ENCODE results near the gene CDKN1B. TPM values are rescaled to one million over a fixed set of nuclear protein-coding genes. Genes with fewer than 3 reads are reported as not detected.
A peak's percentile ranks its signal among the peaks of the same experiment; 100 is the strongest.

The CDKN1B gene
- total RNA-seq, 4 donors from 2014 or later: 74.3 to 104 (median 101) TPM

DNA sequence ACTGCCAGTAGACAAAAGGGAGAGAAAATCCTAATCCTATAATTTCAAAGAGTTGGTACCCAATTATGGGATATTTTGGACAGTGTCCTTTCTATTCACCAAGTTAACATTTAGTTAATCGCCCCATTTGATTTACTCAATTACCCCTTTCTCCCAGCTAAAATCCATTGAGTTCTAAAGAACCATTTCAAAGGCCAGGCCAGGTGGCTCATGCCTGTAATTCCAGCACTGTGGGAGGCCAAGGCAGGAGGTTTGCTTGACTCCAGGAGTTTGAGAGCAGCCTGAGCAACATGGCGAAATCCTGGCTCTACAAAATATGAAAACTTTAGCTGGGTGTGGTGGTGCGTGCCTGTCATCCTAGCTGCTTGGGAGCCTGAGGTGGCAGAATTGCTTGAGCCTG is 15.7 kb upstream of the CDKN1B start:
- 95 to 99% methylated on average over 3 of the region's 3 CpGs for WGBS, 2 donors
- no peak for TF ChIP-seq POLR2A (IDR thresholded peaks at IDR 0.05)
- TF ChIP-seq, protein P1, sequence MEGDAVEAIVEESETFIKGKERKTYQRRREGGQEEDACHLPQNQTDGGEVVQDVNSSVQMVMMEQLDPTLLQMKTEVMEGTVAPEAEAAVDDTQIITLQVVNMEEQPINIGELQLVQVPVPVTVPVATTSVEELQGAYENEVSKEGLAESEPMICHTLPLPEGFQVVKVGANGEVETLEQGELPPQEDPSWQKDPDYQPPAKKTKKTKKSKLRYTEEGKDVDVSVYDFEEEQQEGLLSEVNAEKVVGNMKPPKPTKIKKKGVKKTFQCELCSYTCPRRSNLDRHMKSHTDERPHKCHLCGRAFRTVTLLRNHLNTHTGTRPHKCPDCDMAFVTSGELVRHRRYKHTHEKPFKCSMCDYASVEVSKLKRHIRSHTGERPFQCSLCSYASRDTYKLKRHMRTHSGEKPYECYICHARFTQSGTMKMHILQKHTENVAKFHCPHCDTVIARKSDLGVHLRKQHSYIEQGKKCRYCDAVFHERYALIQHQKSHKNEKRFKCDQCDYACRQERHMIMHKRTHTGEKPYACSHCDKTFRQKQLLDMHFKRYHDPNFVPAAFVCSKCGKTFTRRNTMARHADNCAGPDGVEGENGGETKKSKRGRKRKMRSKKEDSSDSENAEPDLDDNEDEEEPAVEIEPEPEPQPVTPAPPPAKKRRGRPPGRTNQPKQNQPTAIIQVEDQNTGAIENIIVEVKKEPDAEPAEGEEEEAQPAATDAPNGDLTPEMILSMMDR (IDR thresholded peaks at IDR 0.05): no peak
- no peak overlapping the region for H3K4me3 ChIP-seq (ENCODE audit: low read depth, poor library complexity, severe bottlenecking)
- DNase-seq (ENCODE audit: low spot score in 2 of 2): no peak
- intact Hi-C loops (cut with DNase I; ENCODE audit: low total_unique reads): loop anchor here (5.0 kb wide), 1 partner anchor 324 kb away; no protein-coding TSS in a partner anchor

DNA sequence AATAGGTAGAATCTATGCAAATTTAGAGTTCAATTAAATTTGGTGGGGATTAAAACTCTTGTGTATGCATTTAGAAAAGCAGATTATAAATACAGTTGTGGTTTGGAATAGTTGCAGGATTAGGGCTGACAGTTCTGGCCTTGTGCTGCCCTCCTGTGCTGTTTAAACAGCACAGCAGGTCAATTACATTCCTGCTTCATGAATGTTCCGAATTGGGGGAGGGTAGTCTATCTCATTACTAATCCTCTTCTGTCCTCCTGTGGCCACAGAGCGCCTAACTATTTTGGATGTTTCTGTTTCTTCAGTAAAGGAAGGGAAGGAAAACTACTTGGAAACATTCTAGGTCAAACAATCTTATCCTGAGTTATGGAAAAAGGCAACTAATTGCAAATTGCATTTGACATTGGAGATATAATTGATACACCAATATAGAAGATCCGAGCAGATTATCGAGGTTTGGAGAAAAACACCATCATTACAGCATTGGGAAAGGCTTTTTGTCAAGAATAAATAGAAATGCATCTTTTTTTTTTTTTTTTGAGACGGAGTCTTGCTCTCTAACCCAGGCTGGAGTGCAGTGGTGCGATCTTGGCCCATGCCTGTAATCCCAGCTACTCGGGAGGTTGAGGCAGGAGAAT is 12.5 kb upstream of the CDKN1B start:
- WGBS, 2 donors: 43 to 52% methylated on average over 7 of the region's 7 CpGs
- TF ChIP-seq, protein P1 (IDR thresholded peaks at IDR 0.05): peak in 1 of 3 donors; percentile 92
- TF ChIP-seq POLR2A (IDR thresholded peaks at IDR 0.05): no peak
- H3K4me3 ChIP-seq (ENCODE audit: low read depth, poor library complexity, severe bottlenecking): no peak overlapping the region
- peak in 1 of 2 donors; percentile 63 for DNase-seq (ENCODE audit: low spot score in 2 of 2)
- intact Hi-C loops (cut with DNase I; ENCODE audit: low total_unique reads): loop anchor here (5.0 kb wide), 1 partner anchor 327 kb away; no protein-coding TSS in a partner anchor

DNA sequence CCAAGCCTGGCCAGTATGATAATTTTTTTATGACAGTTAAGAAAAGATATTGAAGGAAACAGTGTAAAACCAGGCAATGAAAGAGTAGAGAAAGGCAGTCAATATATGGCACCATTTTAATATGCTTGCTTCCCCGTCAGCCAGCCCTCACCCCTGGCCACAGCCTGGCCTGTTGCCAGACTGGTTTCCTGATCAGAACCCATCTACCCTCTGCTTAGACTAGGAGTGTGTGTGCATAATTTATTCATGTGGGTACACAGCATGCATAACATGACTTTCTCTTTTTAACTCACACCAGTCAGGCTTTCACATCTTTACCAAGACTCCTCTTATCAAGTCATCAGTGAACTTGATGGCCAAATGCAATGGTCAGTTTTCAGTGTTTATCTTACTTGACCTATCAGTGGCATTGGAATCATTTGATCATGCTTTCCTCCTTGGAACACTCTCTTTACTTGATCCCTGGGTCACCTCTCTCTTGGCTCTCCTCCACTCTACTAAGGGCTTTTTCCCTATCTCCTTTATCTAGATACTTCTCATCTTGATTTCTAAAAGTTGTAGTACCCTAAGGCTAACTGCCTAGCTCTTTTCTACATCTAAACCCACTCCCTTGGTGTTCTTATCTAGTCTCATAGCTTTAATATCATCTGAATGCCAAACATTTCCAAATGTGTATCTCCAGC is 11.2 kb upstream of the CDKN1B start:
- intact Hi-C loops (cut with DNase I; ENCODE audit: low total_unique reads): no loop called here
- TF ChIP-seq POLR2A (IDR thresholded peaks at IDR 0.05): no peak
- TF ChIP-seq, protein P1 (IDR thresholded peaks at IDR 0.05): no peak
- peak in 1 of 2 donors; percentile 85 for DNase-seq (ENCODE audit: low spot score in 2 of 2)
- no peak overlapping the region for H3K4me3 ChIP-seq (ENCODE audit: low read depth, poor library complexity, severe bottlenecking)
- 73% methylated on average over 1 of the region's 1 CpG for WGBS, 2 donors

DNA sequence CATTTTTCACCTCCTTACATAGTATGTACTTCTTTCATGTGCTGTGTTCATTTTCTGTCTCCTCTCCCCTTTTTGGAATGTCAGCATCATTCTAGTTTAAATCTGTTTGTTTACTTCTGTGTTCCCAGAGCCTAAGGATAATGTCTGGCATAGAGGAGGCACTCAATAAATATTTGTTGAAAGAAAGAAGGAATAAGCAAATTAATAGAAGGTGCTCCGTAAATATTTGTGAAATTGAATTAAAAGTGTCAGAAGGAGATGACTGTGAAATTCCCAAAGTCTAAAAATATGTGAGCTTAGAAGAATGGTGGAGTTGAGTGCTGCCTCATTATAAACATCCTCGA is 3.3 kb upstream of the CDKN1B start:
- no peak overlapping the region for H3K4me3 ChIP-seq (ENCODE audit: low read depth, poor library complexity, severe bottlenecking)
- TF ChIP-seq POLR2A (IDR thresholded peaks at IDR 0.05): no peak
- TF ChIP-seq, protein P1 (IDR thresholded peaks at IDR 0.05): no peak
- DNase-seq (ENCODE audit: low spot score in 2 of 2): no peak
- WGBS, 2 donors: 16 to 20% methylated on average over 2 of the region's 2 CpGs
- intact Hi-C loops (cut with DNase I; ENCODE audit: low total_unique reads): no loop called here

DNA sequence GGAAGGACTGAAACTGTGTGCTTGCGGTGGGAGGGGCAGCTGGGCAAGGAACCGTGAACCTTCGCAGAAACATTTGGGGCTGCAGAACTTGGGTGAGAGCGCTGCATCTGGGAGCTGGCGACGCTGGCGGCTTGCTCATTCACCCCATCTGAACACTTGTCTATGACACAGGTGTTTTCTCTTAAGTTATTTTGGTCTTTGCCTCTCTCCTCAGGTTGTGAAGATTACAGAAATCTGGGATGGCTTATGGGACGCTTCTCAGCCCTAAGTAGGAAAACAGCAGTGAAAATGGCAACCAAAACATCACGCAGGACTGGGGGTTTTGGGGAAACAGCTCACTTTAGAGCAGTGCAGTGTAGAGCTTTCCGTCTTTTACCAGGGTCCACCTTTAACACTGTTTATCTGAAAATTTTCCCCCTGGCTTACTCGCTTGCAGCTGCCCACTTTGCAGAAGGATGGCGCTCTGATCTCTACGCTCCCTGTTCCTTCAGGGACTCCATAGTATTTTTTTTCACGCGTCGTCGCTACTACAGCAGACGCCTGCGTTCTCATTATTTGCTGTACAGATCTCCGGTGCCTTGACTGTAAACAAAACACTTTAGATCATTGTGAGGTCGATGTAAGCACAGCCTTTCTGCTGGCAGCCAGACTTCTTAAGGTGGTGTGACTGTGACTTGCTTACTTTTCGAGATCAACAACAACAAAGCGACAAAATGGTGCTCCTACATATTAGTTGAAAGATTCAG is 2.7 kb upstream of the CDKN1B start:
- no peak for DNase-seq (ENCODE audit: low spot score in 2 of 2)
- H3K4me3 ChIP-seq (ENCODE audit: low read depth, poor library complexity, severe bottlenecking): peak overlapping the region; percentile 4
- WGBS, 2 donors: 15 to 19% methylated on average over 23 of the region's 23 CpGs
- intact Hi-C loops (cut with DNase I; ENCODE audit: low total_unique reads): no loop called here
- TF ChIP-seq, protein P1 (IDR thresholded peaks at IDR 0.05): no peak
- no peak for TF ChIP-seq POLR2A (IDR thresholded peaks at IDR 0.05)
